Left lung (tissue), 10 donors: ENCODE measurements around the gene PGM2. TPM values are rescaled to one million over a fixed set of nuclear protein-coding genes. Genes with fewer than 3 reads are reported as not detected.
A peak's percentile ranks its signal among the peaks of the same experiment; 100 is the strongest.

ENCODE experiments used
- ATAC-seq: fragments of 200-7000 bp; cut with Tn5 transposase; one replicate; pipeline ENCODE4 v1.9.1; 2020; ENCODE audit warnings: moderate library complexity
- DNase-seq, 4 donors: peaks; one replicate each; pipeline ENCODE4 v3.0.0-alpha.2; 2013 to 2020
- H3K27ac ChIP-seq, 2 donors: fragments of 200-600 bp; sonication (generic) in 1 of 2; one replicate each; pipeline versions ENCODE4 v1.5.0 to v1.8.0; 2020 to 2021
- H3K27me3 ChIP-seq, 2 donors: fragments of 200-600 bp; sonication (generic) in 1 of 2; one replicate each; pipeline versions ENCODE4 v1.5.0 to v1.8.0; 2020 to 2021
- H3K36me3 ChIP-seq, 2 donors: fragments of 200-600 bp; sonication (generic) in 1 of 2; one replicate each; pipeline versions ENCODE4 v1.5.0 to v1.8.0; 2020 to 2021
- H3K4me1 ChIP-seq, 2 donors: fragments of 200-600 bp; one replicate each; pipeline ENCODE4 v1.8.0; 2021
- H3K4me3 ChIP-seq, 2 donors: fragments of 200-600 bp; sonication (generic) in 1 of 2; one replicate each; pipeline versions ENCODE4 v1.5.0 to v1.8.0; 2020 to 2021; ENCODE audit warnings: mild to moderate bottlenecking in 1 of 2
- H3K9me3 ChIP-seq, 2 donors: fragments of 200-600 bp; sonication (generic) in 1 of 2; one replicate each; pipeline versions ENCODE4 v1.5.0 to v1.8.0; 2020 to 2021
- intact Hi-C, 2 donors: fragments of 100-400 bp; cut with DNase I; formaldehyde crosslinking; loops; one replicate each; pipeline versions ENCODE4 v1.11.2 to v1.14.2; 2022
- polyA plus RNA-seq, 6 donors: library from polyadenylated mRNA; unstranded; fragments of 120-200 nt; gene quantifications; one replicate each; pipeline ENCODE4 v1.2.1, GENCODE V29; 2013; ENCODE audit not compliant: insufficient read length in 6 of 6
- total RNA-seq, 2 donors: library from RNA; stranded (reverse); fragmentation: NEBNext Ultra II Directional; extraction: Animal tissue kit (Norgen Biotek cat#: 25700); gene quantifications; one replicate each; pipeline ENCODE4 v1.2.1, GENCODE V29; 2021
- TF ChIP-seq, protein P1 (sequence below), 2 donors: fragments of 200-600 bp; sonication (generic) in 1 of 2; IDR thresholded peaks; one replicate each; pipeline versions ENCODE4 v1.5.0 to v1.8.0; 2021; ENCODE audit warnings: antibody characterized with exemption in 2 of 2
- donor health status: DM: no; HTN: yes; CAD: no.
- donor health status: DM: no; HTN: no; CAD: no.

PGM2 gene
- total and polyA plus RNA-seq, 8 donors, result 23.0 to 30.2 (median 27.2) TPM

DNA sequence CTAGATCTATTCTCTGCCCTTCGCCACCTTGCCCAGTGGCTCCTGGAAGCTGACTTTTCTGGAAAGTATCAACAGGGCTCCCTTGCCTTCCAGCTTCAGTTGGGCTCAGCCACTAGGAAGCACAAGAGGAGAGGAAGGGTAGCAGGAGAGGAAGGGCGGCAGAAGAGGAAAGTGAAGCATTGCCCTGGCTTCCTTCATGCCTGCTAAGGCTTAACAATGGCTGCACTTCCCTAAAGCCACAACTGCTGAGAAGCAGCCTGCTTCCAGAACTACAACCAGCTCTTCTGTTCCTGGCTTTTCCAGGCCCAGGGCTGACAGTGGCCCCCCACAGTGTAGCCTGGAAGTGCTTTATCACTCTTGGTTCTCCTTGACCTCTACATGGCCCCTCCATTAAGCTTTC, 29.1 kb upstream of the PGM2 start:
- Histone ChIP-seq H3K27ac (no peak overlapping the region), H3K4me1 (peaks cover 0 to 6% of the 10 kb centered on the region in 2 donors), H3K27me3 (no peaks in the 10 kb centered on the region), H3K36me3 (no peaks in the 10 kb centered on the region), H3K4me3 (no peak overlapping the region), H3K9me3 (no peaks in the 10 kb centered on the region)
- peak; percentile 17 for ATAC-seq
- TF ChIP-seq, protein P1, sequence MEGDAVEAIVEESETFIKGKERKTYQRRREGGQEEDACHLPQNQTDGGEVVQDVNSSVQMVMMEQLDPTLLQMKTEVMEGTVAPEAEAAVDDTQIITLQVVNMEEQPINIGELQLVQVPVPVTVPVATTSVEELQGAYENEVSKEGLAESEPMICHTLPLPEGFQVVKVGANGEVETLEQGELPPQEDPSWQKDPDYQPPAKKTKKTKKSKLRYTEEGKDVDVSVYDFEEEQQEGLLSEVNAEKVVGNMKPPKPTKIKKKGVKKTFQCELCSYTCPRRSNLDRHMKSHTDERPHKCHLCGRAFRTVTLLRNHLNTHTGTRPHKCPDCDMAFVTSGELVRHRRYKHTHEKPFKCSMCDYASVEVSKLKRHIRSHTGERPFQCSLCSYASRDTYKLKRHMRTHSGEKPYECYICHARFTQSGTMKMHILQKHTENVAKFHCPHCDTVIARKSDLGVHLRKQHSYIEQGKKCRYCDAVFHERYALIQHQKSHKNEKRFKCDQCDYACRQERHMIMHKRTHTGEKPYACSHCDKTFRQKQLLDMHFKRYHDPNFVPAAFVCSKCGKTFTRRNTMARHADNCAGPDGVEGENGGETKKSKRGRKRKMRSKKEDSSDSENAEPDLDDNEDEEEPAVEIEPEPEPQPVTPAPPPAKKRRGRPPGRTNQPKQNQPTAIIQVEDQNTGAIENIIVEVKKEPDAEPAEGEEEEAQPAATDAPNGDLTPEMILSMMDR (IDR thresholded peaks at IDR 0.05), result no peak
- DNase-seq, result no peak
- intact Hi-C loops, result no loop called here

DNA sequence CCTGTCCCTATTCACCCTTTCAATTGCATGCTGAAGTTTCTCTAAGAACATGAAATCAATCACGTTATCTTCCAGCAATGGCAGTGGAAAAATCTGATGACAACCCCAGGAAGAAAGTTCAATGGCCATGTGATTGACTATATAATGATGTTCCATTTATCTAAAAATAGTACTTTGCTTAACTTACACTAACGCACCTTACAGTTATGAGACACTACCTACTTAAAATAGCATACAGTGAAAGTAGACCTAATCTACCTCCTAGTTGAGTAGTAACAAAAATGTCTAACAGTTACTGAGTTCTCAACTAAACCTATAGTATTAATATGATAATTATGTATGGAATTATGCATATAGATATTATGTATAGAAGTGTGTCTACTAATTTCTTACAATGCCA, 28.6 kb upstream of the PGM2 start:
- H3K27ac ChIP-seq, result no peak overlapping the region
- no peak for DNase-seq
- TF ChIP-seq, protein P1 (IDR thresholded peaks at IDR 0.05), result no peak
- H3K4me1 ChIP-seq, result peaks cover 0 to 6% of the 10 kb centered on the region in 2 donors
- no peak for ATAC-seq
- H3K27me3 ChIP-seq, result no peaks in the 10 kb centered on the region
- H3K9me3 ChIP-seq, result no peaks in the 10 kb centered on the region
- H3K36me3 ChIP-seq, result no peaks in the 10 kb centered on the region
- no peak overlapping the region for H3K4me3 ChIP-seq
- intact Hi-C loops, result no loop called here

DNA sequence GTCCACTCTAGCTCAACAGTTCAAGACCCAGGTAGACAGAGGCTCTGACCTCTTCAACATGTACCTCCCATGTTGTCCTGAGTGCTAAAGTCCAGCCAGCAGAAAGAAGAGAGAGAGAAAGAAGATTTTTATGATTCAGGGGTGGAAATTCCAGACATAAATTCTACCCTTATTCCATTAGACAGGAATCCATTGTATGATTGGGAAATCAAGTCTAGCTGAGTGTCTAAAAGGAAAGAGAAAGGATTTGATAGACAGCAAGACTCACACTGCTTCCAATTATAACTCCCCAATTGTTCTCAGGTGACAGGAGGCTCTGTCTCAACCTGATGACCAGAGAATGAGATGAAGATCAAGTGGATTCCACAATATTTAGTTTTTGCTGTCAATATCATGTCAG, 27.9 kb upstream of the PGM2 start:
- Histone ChIP-seq H3K27ac (no peak overlapping the region), H3K9me3 (no peaks in the 10 kb centered on the region), H3K4me3 (no peak overlapping the region), H3K27me3 (no peaks in the 10 kb centered on the region), H3K36me3 (no peaks in the 10 kb centered on the region), H3K4me1 (peaks cover 0 to 6% of the 10 kb centered on the region in 2 donors)
- intact Hi-C loops, result no loop called here
- ATAC-seq, result no peak
- TF ChIP-seq, protein P1 (IDR thresholded peaks at IDR 0.05), result no peak
- no peak for DNase-seq

DNA sequence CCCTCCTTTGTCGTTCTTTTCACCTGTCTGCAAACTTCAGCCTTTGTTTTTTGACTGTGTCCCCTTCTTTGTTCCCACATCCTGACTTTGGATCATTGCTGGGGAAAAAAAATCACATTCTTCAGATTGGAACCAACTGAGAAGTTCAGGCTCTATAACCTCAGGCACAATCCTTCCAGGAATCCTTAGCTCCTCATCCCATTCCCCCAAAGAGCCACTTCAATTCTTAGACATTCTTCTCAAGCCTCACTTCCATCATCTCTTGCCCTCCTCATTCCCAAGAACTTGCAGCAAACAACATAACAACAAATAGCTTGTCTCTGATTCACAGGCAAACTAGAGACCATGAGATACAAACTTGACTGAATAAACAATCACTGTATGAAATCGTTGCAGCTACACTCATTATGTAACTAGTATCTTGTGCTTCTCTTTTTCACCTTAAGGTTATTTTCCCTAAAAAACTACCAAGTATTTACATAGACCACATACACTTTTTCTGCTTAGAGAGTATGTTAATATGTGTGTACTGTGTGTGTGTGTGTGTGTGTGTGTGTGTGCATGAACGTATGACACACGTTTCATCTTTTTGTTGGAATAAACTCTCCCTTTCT, 26.4 kb upstream of the PGM2 start:
- ATAC-seq (no peak), DNase-seq (no peak)
- H3K4me1 ChIP-seq, result peaks cover 0 to 6% of the 10 kb centered on the region in 2 donors
- no peak overlapping the region for H3K27ac ChIP-seq
- no peaks in the 10 kb centered on the region for H3K9me3 ChIP-seq
- H3K4me3 ChIP-seq, result no peak overlapping the region
- TF ChIP-seq, protein P1 (IDR thresholded peaks at IDR 0.05), result no peak
- intact Hi-C loops, result loop anchor here in 1 of 2 donors (5.0 kb wide), 2 partner anchors 198 to 237 kb away; no protein-coding TSS in a partner anchor
- no peaks in the 10 kb centered on the region for H3K36me3 ChIP-seq
- no peaks in the 10 kb centered on the region for H3K27me3 ChIP-seq

DNA sequence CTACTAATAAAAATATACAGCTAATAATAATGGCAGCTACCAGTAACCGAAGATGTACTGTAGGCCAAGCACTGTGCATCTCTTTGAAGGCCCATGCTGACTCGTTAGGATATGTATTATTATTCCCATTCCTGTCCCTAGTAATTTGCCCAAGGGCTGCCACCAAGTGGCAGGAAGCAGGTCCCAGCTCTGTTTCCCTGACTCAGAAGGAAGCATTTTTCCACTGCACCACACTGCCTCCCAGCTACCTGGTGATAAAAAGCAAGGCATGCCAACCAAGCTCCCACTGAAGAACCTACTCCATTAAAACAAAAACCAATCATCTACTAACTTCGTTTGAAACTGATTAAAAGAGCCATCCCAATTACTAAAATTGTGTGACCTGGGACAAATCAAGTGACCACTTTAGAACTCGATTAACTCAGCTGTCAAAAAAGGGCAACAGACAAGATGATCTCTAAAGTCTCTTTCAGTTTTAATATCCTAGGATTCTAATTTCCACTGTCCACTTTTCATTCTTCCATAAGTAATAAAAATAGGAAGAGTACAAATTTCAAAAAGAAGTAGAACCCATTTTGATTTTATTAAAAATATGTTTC, 24.3 kb upstream of the PGM2 start:
- intact Hi-C loops, result loop anchor here in 1 of 2 donors (5.0 kb wide), 2 partner anchors 200 to 235 kb away; no protein-coding TSS in a partner anchor
- no peak overlapping the region for H3K4me3 ChIP-seq
- H3K36me3 ChIP-seq, result no peaks in the 10 kb centered on the region
- H3K27ac ChIP-seq, result no peak overlapping the region
- H3K27me3 ChIP-seq, result no peaks in the 10 kb centered on the region
- peak; percentile 91 for ATAC-seq
- TF ChIP-seq, protein P1 (IDR thresholded peaks at IDR 0.05), result peak; percentile 32 to 36
- peak in 2 of 4 donors; percentile 44 to 78 for DNase-seq
- H3K9me3 ChIP-seq, result no peaks in the 10 kb centered on the region
- H3K4me1 ChIP-seq, result peaks cover 0 to 5% of the 10 kb centered on the region in 2 donors
